Measurements from ENCODE around the gene SLIT3. TPM values are rescaled to one million over a fixed set of nuclear protein-coding genes. Genes with fewer than 3 reads are reported as not detected.

SLIT3 gene
- total and polyA plus RNA-seq, 10 of the 15 experiments (the other 5 are each of a cell fraction or from before 2014, with no cell fraction given) = 0.05 TPM; not detected in 9

DNA sequence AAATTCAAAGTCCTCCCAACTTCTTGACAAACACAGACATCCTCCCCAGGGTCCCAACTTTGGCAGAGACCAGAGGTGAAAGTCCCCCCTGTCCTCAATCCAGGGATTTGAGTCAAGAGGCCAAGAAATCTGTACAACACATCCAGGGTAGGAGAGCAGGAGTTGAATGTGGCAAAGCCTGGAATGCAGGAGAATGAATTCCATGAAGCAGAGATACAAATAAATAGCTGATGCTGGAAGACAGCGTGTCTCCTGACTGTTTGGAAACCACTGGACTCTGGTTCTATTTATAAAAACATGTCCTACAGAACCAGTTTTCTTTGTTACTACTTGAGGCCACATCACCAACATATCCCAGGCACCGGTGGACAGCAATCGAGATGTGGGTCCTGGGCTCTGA lies 43.7 kb upstream of the SLIT3 start:
- ChIA-PET POLR2A (no interaction called here), RAD21 (ENCODE audit: unreplicated experiment) (no interaction called here), SMC1A (ENCODE audit: uncharacterized antibody, unreplicated experiment) (no interaction called here), CTCF (no interaction called here)
- H3K9me3 ChIP-seq (replicated peaks; ENCODE audit: control insufficient read depth, insufficient read depth, low read length) = no peaks in the 10 kb centered on the region
- DNase-seq (ENCODE audit: low read depth, low spot score) = no peak
- in situ Hi-C loops (cut with MboI) = no loop called here
- no peak overlapping the region for H3K4me2 ChIP-seq (ENCODE audit: control insufficient read depth, insufficient read depth)
- no peaks in the 10 kb centered on the region for H3K36me3 ChIP-seq (ENCODE audit: control insufficient read depth in 2 of 2, insufficient read depth in 2 of 2, low read length in 1 of 2)
- FAIRE-seq = no peak
- H4K20me1 ChIP-seq (ENCODE audit: control insufficient read depth, insufficient read depth) = no peaks in the 10 kb centered on the region; the same call in 1 of the 2 replicates
- no peak overlapping the region for H3K4me3 ChIP-seq
- BruUV-seq (replicated peaks) = no TSS peak
- no peak for TF ChIP-seq TCF12 (IDR thresholded peaks at IDR 0.05; ENCODE audit: low read depth, low read length)
- no peak for TF ChIP-seq PAX5 (IDR thresholded peaks at IDR 0.05; ENCODE audit: borderline replicate concordance, low read depth, low read length)
- no peak for TF ChIP-seq SIX5 (IDR thresholded peaks at IDR 0.05; ENCODE audit: low read depth, low read length, severe bottlenecking)
- TF ChIP-seq, protein P1, sequence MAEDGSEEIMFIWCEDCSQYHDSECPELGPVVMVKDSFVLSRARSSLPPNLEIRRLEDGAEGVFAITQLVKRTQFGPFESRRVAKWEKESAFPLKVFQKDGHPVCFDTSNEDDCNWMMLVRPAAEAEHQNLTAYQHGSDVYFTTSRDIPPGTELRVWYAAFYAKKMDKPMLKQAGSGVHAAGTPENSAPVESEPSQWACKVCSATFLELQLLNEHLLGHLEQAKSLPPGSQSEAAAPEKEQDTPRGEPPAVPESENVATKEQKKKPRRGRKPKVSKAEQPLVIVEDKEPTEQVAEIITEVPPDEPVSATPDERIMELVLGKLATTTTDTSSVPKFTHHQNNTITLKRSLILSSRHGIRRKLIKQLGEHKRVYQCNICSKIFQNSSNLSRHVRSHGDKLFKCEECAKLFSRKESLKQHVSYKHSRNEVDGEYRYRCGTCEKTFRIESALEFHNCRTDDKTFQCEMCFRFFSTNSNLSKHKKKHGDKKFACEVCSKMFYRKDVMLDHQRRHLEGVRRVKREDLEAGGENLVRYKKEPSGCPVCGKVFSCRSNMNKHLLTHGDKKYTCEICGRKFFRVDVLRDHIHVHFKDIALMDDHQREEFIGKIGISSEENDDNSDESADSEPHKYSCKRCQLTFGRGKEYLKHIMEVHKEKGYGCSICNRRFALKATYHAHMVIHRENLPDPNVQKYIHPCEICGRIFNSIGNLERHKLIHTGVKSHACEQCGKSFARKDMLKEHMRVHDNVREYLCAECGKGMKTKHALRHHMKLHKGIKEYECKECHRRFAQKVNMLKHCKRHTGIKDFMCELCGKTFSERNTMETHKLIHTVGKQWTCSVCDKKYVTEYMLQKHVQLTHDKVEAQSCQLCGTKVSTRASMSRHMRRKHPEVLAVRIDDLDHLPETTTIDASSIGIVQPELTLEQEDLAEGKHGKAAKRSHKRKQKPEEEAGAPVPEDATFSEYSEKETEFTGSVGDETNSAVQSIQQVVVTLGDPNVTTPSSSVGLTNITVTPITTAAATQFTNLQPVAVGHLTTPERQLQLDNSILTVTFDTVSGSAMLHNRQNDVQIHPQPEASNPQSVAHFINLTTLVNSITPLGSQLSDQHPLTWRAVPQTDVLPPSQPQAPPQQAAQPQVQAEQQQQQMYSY (CRISPR knock-in tag; IDR thresholded peaks at IDR 0.05) = no peak
- no peak for TF ChIP-seq RB1 (IDR thresholded peaks at IDR 0.05; ENCODE audit: borderline replicate concordance)
- TF ChIP-seq, protein P2, sequence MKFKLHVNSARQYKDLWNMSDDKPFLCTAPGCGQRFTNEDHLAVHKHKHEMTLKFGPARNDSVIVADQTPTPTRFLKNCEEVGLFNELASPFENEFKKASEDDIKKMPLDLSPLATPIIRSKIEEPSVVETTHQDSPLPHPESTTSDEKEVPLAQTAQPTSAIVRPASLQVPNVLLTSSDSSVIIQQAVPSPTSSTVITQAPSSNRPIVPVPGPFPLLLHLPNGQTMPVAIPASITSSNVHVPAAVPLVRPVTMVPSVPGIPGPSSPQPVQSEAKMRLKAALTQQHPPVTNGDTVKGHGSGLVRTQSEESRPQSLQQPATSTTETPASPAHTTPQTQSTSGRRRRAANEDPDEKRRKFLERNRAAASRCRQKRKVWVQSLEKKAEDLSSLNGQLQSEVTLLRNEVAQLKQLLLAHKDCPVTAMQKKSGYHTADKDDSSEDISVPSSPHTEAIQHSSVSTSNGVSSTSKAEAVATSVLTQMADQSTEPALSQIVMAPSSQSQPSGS (IDR thresholded peaks at IDR 0.05; ENCODE audit: low read length) = no peak
- TF ChIP-seq CHD4 (IDR thresholded peaks at IDR 0.05) = no peak
- TF ChIP-seq, protein P3, sequence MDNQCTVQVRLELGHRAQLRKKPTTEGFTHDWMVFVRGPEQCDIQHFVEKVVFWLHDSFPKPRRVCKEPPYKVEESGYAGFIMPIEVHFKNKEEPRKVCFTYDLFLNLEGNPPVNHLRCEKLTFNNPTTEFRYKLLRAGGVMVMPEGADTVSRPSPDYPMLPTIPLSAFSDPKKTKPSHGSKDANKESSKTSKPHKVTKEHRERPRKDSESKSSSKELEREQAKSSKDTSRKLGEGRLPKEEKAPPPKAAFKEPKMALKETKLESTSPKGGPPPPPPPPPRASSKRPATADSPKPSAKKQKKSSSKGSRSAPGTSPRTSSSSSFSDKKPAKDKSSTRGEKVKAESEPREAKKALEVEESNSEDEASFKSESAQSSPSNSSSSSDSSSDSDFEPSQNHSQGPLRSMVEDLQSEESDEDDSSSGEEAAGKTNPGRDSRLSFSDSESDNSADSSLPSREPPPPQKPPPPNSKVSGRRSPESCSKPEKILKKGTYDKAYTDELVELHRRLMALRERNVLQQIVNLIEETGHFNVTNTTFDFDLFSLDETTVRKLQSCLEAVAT (IDR thresholded peaks at IDR 0.05) = no peak
- TF ChIP-seq CREM (IDR thresholded peaks at IDR 0.05; ENCODE audit: low read depth) = no peak
- no peak for TF ChIP-seq NFYB (IDR thresholded peaks at IDR 0.05; ENCODE audit: insufficient read depth, low read depth, low read length)
- no peak for TF ChIP-seq WRNIP1 (IDR thresholded peaks at IDR 0.05; ENCODE audit: borderline replicate concordance, low read depth, low read length)
- TF ChIP-seq, protein P4, sequence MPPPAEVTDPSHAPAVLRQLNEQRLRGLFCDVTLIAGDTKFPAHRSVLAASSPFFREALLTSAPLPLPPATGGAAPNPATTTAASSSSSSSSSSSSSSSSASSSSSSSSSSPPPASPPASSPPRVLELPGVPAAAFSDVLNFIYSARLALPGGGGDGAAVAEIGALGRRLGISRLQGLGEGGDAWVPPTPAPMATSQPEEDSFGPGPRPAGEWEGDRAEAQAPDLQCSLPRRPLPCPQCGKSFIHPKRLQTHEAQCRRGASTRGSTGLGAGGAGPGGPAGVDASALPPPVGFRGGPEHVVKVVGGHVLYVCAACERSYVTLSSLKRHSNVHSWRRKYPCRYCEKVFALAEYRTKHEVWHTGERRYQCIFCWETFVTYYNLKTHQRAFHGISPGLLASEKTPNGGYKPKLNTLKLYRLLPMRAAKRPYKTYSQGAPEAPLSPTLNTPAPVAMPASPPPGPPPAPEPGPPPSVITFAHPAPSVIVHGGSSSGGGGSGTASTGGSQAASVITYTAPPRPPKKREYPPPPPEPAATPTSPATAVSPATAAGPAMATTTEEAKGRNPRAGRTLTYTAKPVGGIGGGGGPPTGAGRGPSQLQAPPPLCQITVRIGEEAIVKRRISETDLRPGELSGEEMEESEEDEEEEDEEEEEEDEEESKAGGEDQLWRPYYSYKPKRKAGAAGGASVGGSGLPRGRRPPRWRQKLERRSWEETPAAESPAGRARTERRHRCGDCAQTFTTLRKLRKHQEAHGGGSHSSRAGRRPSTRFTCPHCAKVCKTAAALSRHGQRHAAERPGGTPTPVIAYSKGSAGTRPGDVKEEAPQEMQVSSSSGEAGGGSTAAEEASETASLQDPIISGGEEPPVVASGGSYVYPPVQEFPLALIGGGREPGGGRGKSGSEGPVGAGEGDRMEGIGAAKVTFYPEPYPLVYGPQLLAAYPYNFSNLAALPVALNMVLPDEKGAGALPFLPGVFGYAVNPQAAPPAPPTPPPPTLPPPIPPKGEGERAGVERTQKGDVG (CRISPR knock-in tag; IDR thresholded peaks at IDR 0.05) = no peak
- H3K79me2 ChIP-seq (ENCODE audit: control insufficient read depth, insufficient read depth, low read length) = no peaks in the 10 kb centered on the region
- intact Hi-C loops (cut with micrococcal nuclease; ENCODE audit: unreplicated experiment) = loop anchor here (10.0 kb wide), 1 partner anchor 230 kb away; no protein-coding TSS in a partner anchor
- H3K27me3 ChIP-seq (replicated peaks in 1 of 2; ENCODE audit: control insufficient read depth in 2 of 2, insufficient read depth in 2 of 2, low read length in 1 of 2) = peaks cover 2% of the 10 kb centered on the region in 2 experiments; a peak in 1 of 4 replicates
- no peak for ATAC-seq
- no peak overlapping the region for H3K9ac ChIP-seq (ENCODE audit: control insufficient read depth, insufficient read depth, low read length)
- WGBS (ENCODE audit: insufficient coverage, insufficient replicate concordance, low lambda C conversion rate, missing lambda C conversion rate) = 62% methylated on average over 3 of the region's 3 CpGs
- no peak overlapping the region for H3K27ac ChIP-seq (ENCODE audit: control insufficient read depth, insufficient read depth)
- no peaks in the 10 kb centered on the region for H3K4me1 ChIP-seq (ENCODE audit: control insufficient read depth, insufficient read depth, low read length)
- no peak overlapping the region for H2AFZ ChIP-seq (ENCODE audit: control insufficient read depth, low read depth, low read length)
